Erythroblast (primary cell): ENCODE measurements around the gene GALNT9.
"Not testable (repeated sequence)": the region's sequence is repeated elsewhere in the genome, so short reads cannot be mapped to it uniquely, and the experiment has no call there.

Experiments
- DNase-seq, 2 experiments: peaks; one replicate each; lab custom pipeline; 2025; lab: John Stamatoyannopoulos, UW
- GATA1 ChIP-seq: IDR thresholded peaks from 2 replicates; pipeline ENCODE4 v1.6.1; 2011; ENCODE audit warnings: low read depth, mild to moderate bottlenecking, control low read depth, low read length, moderate library complexity
- POLR2A ChIP-seq: IDR thresholded peaks from 2 replicates; pipeline ENCODE4 v1.6.1; 2011; ENCODE audit warnings: mild to moderate bottlenecking, low read length

GALNT9 gene

GRCh38 chr12:132269271-132269968 is 60.0 kb downstream of the GALNT9 start:
- no peak for TF ChIP-seq GATA1
- TF ChIP-seq POLR2A = no peak

DNA sequence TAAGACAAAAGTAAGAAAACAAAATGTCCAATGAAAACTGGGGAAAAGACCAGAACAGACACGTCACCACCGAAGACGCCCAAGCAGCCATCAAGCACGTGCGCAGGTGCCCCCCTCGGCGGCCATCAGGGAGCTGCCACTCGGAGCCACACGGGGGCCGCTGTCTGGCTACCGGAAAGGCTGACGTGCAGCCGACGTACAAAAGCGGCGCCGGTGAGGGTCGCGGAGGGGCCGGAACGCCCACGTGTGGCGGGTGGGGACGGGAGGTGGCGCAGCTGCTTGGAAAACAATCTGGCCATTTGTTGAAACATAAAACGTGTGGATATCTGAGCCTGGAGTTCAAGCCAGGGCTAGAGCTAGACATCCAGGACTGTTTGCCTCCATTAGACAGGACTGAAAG is 60.7 kb downstream of the GALNT9 start:
- no peak for DNase-seq
- TF ChIP-seq POLR2A (no peak), GATA1 (no peak)

More at GRCh38 chr12:132269271-132269968, 60.0 kb downstream of the GALNT9 start:
- no peak for DNase-seq

DNA sequence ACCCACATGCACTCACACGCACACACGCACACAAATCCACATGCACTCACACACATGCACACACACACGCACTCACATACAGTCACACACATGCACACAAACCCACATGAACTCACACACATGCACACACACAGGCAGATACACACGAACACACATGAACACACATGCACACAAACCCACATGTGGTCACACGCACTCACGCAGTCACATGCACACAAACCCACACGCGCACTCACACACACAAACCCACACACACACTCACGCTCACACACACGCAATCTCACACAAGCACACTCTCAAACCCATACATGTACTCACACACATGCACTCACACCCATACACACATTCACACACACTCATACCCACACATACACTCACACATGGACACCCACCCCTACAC is 61.5 kb downstream of the GALNT9 start:
- DNase-seq = no peak
- TF ChIP-seq POLR2A = no peak

- DNase-seq = no peak
- TF ChIP-seq POLR2A (no peak), GATA1 (no peak)
Measured at GRCh38 chr12:132266802-132267201, 62.6 kb downstream of the GALNT9 start.

GRCh38 chr12:132266370-132266769 is 63.0 kb downstream of the GALNT9 start:
- no peak for DNase-seq
- TF ChIP-seq GATA1 (no peak), POLR2A (no peak)

- DNase-seq = not testable (repeated sequence)
Measured at GRCh38 chr12:132265822-132266221, 63.6 kb downstream of the GALNT9 start.

DNA sequence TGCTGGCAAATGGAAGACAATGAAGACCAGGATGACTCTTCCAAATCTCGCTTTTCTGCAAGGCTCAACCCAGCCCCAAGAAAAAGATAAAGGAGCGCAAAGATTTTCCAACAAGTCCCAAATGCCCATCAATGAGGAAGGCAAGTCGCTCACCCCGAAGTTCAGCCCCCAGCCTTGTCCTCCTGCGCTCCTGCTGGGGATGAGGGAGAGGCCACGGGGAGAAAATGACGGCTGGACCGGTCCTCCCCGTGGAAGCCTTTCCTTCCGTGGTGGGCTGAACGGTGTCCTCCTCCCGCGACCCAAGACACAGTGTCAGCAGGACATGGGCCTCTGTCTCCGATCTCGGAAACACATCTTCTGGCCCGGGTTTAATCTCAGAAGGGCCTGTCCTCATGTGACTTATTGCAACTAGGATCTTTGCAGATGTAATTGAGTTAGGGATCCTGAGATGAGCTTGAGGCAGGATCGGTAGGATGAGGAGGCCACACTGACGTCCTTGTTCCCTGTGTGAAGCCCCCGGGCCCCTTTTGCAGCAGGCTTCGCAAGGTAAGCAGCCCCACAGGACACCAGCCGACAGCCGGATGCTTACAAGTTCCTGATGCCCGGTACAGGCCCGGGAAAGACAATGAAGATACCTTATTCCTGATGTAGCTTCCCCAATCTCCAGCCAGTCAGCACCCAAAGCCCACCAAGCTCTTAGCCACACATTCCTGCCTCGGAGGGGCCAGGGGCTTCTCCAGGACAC is 64.2 kb downstream of the GALNT9 start:
- TF ChIP-seq GATA1 = no peak
- TF ChIP-seq POLR2A = no peak

DNA sequence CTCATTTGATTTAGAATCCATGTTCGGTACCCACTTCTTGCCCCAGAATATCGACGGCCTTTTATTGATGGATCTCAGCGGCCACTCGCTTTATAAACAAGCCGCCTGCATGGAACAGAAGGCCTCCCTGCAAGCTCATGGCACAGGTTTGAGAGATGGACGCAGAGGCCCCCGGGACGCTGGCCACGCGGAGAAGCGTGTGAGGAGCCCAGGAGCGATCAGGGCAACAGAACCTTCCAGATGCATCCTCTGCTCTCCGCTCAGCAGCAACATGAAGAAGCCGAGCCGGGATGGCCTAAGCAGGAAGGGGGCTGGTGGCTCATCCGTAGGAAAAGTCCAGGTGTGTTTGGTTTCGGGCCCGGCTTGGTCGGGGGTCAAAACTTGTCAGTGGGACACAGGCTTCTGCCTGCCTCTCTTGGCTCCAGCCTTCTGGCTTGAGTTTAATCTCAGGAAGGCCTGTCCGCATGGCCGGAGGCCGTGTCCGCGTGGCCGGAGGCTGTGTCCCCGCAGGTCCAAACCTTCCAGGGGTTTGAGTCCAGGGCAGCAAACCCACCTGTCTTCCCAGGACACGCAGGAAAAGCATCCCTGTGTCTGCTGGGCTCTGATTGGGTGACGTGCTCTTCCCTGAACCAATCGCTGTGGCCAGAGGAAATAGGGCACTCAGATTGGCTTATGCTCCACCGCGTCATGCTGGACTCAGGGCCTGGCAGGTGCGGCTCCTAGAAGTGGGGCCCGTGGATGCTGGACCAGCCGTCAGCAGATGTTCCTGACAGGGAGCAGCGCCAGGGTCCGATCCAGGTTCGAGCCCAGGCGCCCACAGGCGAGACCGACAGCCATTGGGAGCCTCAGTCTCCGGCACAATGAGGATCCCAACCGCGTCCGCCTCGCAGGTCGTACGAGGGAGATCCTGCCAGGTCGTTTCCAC is 65.0 kb downstream of the GALNT9 start:
- TF ChIP-seq GATA1 = no peak
- no peak for TF ChIP-seq POLR2A
- DNase-seq = no peak

More for the DNA sequence above, 64.2 kb downstream of the GALNT9 start:
- no peak for DNase-seq

DNA sequence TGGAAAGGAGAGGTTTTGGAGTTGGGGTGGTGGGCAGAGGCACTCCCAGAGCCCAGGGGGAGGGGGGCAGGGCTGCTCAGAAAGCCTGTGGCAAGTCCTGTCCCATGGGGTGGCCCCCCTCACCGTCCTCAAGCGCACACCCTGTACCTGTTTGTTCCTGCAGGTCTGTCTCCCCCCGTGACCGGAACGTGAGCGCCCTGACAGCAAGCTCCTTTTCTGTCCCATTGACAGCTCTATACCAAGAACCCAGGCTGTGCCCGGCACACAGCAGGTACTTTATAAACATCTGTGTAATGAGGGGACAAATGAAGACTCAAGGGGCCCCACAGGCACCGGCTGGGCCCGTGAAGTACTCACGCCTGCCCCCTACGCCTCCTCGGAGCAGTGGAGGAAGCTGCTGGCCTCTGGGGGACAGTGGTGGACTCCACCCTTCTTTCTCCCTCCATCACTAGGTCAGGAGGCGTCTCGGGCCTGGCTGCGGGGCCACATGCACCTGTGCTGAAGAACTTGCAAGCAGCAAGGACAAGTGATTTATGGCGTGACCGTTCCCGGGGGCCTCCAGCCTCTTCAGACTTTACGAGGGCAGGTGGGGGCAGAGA is 65.8 kb downstream of the GALNT9 start:
- DNase-seq = no peak
- TF ChIP-seq GATA1 = no peak
- no peak for TF ChIP-seq POLR2A

GRCh38 chr12:132263061-132263360 is 66.4 kb downstream of the GALNT9 start:
- DNase-seq = no peak
- TF ChIP-seq GATA1 (no peak), POLR2A (no peak)

- TF ChIP-seq POLR2A (no peak), GATA1 (no peak)
- DNase-seq = no peak
Measured at GRCh38 chr12:132262256-132263060, 66.9 kb downstream of the GALNT9 start.

DNA sequence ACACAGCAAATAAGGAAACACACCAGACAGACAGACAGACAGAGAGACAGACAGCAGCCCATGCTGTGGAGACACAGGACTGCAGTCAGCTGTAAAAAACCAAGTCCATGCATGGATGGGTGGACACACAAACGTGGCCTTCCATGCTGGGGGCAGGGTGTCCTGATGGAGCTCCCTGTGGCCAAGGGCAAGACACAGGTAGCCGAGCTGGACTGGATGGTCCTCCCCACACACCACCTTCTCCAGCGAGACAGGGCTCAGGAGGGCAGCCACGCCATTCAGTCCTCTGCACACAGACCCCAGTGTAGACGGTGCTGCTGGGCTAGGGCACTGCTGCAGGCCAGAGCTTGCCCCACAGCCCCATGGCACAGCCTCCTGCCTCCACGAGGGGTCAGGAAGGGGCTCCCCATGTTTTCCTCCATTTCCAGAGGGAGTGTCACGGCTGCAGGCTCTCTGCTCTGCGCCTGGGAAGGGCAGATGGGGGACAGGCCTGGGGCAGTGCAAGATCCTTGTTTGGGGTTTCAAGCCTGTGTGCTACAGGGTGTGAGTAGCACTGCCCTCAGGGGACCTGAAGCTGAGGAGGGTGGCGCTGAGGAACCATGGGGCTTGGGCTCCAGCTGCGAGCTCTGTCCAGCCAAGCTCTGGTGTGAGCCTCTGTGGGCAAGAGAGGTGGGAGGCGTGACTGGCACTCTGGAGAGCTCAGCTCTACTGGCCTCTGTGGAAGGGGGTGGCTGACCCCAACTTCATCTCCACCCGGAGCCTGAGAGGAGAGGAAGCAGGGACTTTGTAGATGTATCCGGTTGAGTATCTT is 67.9 kb downstream of the GALNT9 start:
- TF ChIP-seq POLR2A (no peak), GATA1 (no peak)
- no peak for DNase-seq
